ENCODE measurements around the gene OAF. TPM values are rescaled to one million over a fixed set of nuclear protein-coding genes. Genes with fewer than 3 reads are reported as not detected.
"Not testable (repeated sequence)": the region's sequence is repeated elsewhere in the genome, so short reads cannot be mapped to it uniquely, and the experiment has no call there.

OAF gene
- total and polyA plus RNA-seq, 5 donors: 21.6 to 57.1 (median 43.1) TPM

DNA sequence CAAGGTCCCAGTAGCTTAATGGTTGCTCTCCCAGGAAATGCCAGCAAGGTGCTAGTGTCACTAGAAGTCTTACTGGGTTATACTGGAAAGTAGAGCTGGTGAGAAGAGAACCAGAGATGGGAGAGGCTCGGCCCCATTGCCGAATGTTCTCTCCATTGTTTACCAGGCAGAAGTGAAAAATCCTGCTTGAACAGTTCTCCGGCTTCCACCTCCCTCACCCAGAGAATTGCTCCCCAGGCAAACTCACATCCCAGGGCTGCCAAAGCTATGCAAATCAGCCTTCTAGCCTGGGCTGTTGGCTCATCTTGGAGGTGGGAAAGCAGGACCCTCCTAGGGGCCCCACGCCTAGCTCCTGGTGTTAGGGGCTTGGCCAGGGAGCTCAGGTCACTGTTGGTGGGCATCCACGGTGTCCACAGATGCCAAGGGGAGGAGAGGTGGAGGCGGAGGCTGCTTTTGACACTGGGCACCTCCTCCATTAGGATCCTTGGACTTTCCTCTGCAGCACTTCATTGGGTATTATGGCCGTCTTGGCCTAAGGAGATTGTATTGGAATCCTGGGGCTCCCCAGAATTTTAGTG, 49.2 kb downstream of the OAF start:
- Histone ChIP-seq H3K27ac (ENCODE audit: low read length) (no peak overlapping the region), H3K4me3 (ENCODE audit: low read length) (no peak overlapping the region), H3K4me1 (ENCODE audit: control insufficient read depth, insufficient read depth, low read length) (peaks cover 2% of the 10 kb centered on the region), H3K9me3 (ENCODE audit: control insufficient read depth, low read length) (no peaks in the 10 kb centered on the region), H3K27me3 (ENCODE audit: control insufficient read depth, insufficient read depth) (no peaks in the 10 kb centered on the region)
- DNase-seq (no peak), ATAC-seq (no peak)
- WGBS: 88% methylated on average over 7 of the region's 7 CpGs
- intact Hi-C loops (cut with DNase I): no loop called here

DNA sequence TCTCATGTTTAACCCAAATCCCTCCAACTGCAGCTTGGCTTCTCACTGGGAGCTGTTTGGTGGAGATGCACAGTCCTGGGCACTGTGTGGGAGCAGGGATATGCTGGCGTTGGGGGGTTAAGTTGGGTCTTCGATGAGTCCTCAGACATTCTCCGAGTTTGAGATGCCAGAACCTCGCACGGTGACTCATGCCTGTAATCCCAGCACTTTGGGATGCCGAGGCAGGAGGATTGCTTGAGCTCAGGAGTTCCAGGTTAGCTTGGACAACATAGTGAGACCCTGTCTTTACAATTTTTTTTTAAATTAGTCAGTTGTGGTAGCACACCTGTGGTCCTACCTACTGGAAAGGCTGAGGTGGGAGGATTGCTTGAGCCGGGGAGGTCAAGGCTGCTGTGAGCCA, 49.8 kb downstream of the OAF start:
- ATAC-seq: no peak
- intact Hi-C loops (cut with DNase I): no loop called here
- no peak overlapping the region for H3K27ac ChIP-seq (ENCODE audit: low read length)
- H3K4me1 ChIP-seq (ENCODE audit: control insufficient read depth, insufficient read depth, low read length): peaks cover 2% of the 10 kb centered on the region
- DNase-seq: no peak
- no peak overlapping the region for H3K4me3 ChIP-seq (ENCODE audit: low read length)
- no peaks in the 10 kb centered on the region for H3K9me3 ChIP-seq (ENCODE audit: control insufficient read depth, low read length)
- no peaks in the 10 kb centered on the region for H3K27me3 ChIP-seq (ENCODE audit: control insufficient read depth, insufficient read depth)
- 87% methylated on average over 7 of the region's 7 CpGs for WGBS

DNA sequence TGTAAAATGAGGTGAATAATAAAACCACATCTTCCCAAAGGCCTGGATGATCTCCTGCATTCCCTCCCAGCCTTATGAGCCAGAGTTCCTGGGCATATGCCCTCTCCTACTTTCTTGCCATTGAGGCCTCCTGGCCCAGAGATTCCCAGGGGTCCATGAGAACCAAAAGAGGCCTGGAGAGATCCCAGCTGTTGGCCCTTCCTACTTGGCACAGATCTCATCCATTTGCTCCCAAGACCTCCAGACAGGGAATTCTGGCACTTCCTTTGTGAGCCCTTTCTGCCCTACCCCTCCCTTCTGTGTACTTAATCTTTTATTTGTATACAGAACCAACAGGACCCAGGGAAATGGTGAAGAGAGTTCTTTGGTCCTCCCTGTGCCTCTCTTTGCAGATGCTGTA, 50.5 kb downstream of the OAF start:
- intact Hi-C loops (cut with DNase I): no loop called here

DNA sequence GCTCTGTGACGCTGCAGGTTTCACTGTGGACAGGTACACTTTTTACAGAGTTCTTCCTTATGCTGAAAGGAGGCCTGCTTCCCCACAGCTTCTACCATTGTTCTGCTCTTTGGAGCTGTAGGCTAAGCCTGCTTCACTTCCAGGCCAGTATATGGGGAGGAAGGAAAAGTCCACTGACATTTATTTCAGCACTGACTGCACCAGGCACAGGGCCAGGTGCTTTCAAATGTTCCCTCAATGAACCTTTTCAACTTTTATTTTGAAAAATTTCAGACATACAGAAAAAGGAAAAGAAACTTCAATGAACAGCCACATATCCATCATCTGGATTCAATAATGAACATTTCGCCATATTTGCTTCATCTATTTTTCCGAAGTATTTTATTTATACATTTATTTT, 51.1 kb downstream of the OAF start:
- no peaks in the 10 kb centered on the region for H3K27me3 ChIP-seq (ENCODE audit: control insufficient read depth, insufficient read depth)
- H3K4me3 ChIP-seq (ENCODE audit: low read length): no peak overlapping the region
- ATAC-seq (no peak), DNase-seq (no peak)
- intact Hi-C loops (cut with DNase I): no loop called here
- 82% methylated on average over 3 of the region's 3 CpGs for WGBS
- H3K9me3 ChIP-seq (ENCODE audit: control insufficient read depth, low read length): no peaks in the 10 kb centered on the region
- no peaks in the 10 kb centered on the region for H3K4me1 ChIP-seq (ENCODE audit: control insufficient read depth, insufficient read depth, low read length)
- no peak overlapping the region for H3K27ac ChIP-seq (ENCODE audit: low read length)

More for the DNA sequence above, 50.5 kb downstream of the OAF start:
- Histone ChIP-seq H3K4me1 (ENCODE audit: control insufficient read depth, insufficient read depth, low read length) (peaks cover 2% of the 10 kb centered on the region), H3K27ac (ENCODE audit: low read length) (no peak overlapping the region), H3K9me3 (ENCODE audit: control insufficient read depth, low read length) (no peaks in the 10 kb centered on the region), H3K27me3 (ENCODE audit: control insufficient read depth, insufficient read depth) (no peaks in the 10 kb centered on the region), H3K4me3 (ENCODE audit: low read length) (no peak overlapping the region)
- DNase-seq: no peak
- ATAC-seq: peak in 1 of 2 donors; percentile 24

DNA sequence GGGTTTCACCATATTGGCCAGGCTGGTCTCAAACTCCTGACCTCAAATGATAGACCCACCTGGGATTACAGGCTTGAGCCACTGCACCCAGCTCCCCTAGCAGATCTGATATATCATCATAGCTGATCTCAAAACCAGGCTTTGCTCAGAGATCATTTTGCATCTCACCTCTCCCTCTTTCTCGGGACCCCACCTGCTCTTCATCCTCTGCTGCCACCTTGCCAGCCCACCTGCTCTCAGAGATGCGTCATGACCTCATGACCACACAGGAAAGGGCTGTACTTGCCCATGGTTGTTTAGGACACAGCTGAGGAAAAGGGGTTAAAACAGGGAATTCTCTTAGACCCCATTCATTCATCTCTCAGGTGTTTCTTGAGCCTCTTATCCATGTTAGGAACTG, 56.5 kb downstream of the OAF start:
- Histone ChIP-seq H3K9me3 (ENCODE audit: control insufficient read depth, low read length) (no peaks in the 10 kb centered on the region), H3K4me1 (ENCODE audit: control insufficient read depth, insufficient read depth, low read length) (no peaks in the 10 kb centered on the region), H3K4me3 (ENCODE audit: low read length) (no peak overlapping the region), H3K27ac (ENCODE audit: low read length) (no peak overlapping the region), H3K27me3 (ENCODE audit: control insufficient read depth, insufficient read depth) (no peaks in the 10 kb centered on the region)
- intact Hi-C loops (cut with DNase I): no loop called here
- 77% methylated on average over 2 of the region's 2 CpGs for WGBS
- DNase-seq (no peak), ATAC-seq (no peak)

DNA sequence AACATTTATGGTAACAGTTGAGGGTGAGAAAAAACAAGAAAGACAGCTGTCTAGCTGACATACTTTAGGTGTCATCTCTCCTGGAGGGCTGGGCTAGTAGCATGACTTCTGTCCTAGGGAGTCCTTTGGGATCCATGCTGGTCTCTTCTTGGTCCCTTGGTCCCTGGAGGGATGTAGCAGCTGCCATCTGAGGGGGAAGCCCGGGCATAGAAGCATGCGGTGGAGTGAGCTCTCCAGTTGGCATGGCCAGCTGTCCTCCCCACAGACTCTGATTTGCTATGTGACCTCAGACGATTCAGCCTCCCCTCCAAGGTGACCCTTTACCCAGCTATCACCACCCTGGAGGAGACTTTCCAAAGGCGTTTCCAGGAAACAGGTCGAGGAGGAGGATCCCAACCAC, 57.9 kb downstream of the OAF start:
- DNase-seq (no peak), ATAC-seq (no peak)
- 64% methylated on average over 5 of the region's 5 CpGs for WGBS
- no peaks in the 10 kb centered on the region for H3K27me3 ChIP-seq (ENCODE audit: control insufficient read depth, insufficient read depth)
- H3K4me1 ChIP-seq (ENCODE audit: control insufficient read depth, insufficient read depth, low read length): no peaks in the 10 kb centered on the region
- intact Hi-C loops (cut with DNase I): no loop called here
- H3K27ac ChIP-seq (ENCODE audit: low read length): no peak overlapping the region
- no peaks in the 10 kb centered on the region for H3K9me3 ChIP-seq (ENCODE audit: control insufficient read depth, low read length)
- H3K4me3 ChIP-seq (ENCODE audit: low read length): no peak overlapping the region

DNA sequence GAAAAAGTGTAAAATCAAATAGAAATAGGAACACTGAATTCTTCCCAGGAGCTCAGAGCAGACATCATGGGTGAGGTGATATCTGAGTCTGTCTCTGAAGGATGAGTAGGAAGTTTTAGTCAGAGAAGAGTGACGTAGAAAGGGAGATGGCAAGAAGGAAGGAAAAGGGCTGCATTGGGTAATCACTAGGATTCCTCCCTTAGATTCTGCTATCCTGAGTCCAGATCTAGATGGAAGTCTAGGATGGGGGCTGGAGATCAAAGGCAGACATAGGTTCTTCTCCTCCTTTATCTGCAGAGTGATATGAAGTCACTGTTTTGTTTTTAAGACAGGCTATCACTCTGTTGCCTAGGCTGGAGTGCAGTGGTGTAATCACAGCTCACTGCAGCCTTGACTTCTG, 59.6 kb downstream of the OAF start:
- Histone ChIP-seq H3K4me3 (ENCODE audit: low read length) (no peak overlapping the region), H3K27ac (ENCODE audit: low read length) (no peak overlapping the region), H3K4me1 (ENCODE audit: control insufficient read depth, insufficient read depth, low read length) (no peaks in the 10 kb centered on the region), H3K27me3 (ENCODE audit: control insufficient read depth, insufficient read depth) (no peaks in the 10 kb centered on the region), H3K9me3 (ENCODE audit: control insufficient read depth, low read length) (no peaks in the 10 kb centered on the region)
- DNase-seq (no peak), ATAC-seq (no peak)
- intact Hi-C loops (cut with DNase I): no loop called here
- WGBS: 65% methylated on average over 1 of the region's 1 CpG

DNA sequence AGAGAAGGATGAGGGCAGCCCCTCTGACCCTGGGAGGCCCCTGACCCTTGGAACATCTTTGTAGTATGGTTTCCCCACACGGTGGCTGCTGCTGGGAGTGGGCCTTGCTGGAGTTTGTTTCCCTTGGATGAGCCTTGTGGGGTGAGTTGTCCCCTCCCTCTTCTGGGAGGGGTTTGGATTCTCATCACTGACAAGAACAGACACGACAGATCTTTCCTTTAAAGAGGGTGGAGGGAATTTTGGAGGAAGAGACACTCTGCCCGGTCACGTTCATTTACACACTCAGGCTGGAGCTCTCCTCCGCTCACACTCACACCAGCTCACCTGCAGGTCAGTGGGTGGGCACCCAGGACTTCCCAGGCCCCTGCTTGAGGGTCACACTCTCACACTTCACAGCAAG, 60.8 kb downstream of the OAF start:
- 77% methylated on average over 5 of the region's 5 CpGs for WGBS
- no peaks in the 10 kb centered on the region for H3K4me1 ChIP-seq (ENCODE audit: control insufficient read depth, insufficient read depth, low read length)
- H3K27me3 ChIP-seq (ENCODE audit: control insufficient read depth, insufficient read depth): no peaks in the 10 kb centered on the region
- H3K4me3 ChIP-seq (ENCODE audit: low read length): no peak overlapping the region
- H3K9me3 ChIP-seq (ENCODE audit: control insufficient read depth, low read length): no peaks in the 10 kb centered on the region
- no peak overlapping the region for H3K27ac ChIP-seq (ENCODE audit: low read length)
- ATAC-seq (no peak), DNase-seq (no peak)
- intact Hi-C loops (cut with DNase I): no loop called here

DNA sequence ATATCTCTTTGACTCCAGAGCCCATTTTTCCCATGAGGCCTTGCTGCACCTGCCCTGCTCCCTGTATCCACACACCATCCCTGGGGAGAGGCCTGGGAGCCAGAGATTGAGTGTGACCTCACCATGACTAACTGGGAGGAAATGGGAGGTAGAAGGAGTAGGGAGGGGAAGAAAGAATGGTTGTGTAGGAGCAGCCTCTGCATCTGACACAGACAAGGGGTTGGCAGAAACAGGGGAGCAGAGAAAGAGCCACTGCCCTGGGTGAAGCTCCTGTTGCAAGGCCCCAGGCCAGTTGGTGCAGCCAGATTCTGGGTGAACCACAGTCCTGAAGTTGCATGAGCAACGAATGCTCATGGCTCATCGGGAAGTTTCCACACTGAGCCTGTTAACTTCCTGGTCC, 61.5 kb downstream of the OAF start:
- Histone ChIP-seq H3K27me3 (ENCODE audit: control insufficient read depth, insufficient read depth) (no peaks in the 10 kb centered on the region), H3K4me3 (ENCODE audit: low read length) (no peak overlapping the region), H3K4me1 (ENCODE audit: control insufficient read depth, insufficient read depth, low read length) (no peaks in the 10 kb centered on the region), H3K9me3 (ENCODE audit: control insufficient read depth, low read length) (no peaks in the 10 kb centered on the region), H3K27ac (ENCODE audit: low read length) (no peak overlapping the region)
- ATAC-seq (peak in 1 of 2 donors; percentile 74), DNase-seq (no peak)
- 87% methylated on average over 2 of the region's 2 CpGs for WGBS
- intact Hi-C loops (cut with DNase I): no loop called here

DNA sequence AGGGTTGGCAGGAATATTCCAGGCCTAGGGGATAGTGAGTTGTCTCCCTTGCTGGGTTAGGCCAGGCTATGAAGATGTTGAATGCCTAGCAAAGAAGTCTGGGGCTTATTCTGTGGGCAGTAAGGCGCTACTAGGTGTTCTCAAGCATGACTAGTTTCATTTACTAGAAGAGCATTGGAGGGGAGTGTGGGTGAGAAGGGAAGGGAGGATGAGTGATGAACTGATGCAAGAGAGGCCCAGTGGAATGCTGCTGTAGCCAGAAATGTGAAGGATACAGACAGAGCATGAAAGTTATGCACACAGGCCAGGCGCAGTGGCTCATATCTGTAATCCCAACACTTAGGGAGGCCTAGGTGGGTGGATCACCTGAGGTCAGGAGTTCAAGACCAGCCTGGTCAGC, 62.6 kb downstream of the OAF start:
- WGBS: 96% methylated on average over 2 of the region's 2 CpGs
- no peaks in the 10 kb centered on the region for H3K27me3 ChIP-seq (ENCODE audit: control insufficient read depth, insufficient read depth)
- H3K27ac ChIP-seq (ENCODE audit: low read length): no peak overlapping the region
- intact Hi-C loops (cut with DNase I): no loop called here
- ATAC-seq: no peak
- no peak for DNase-seq
- no peaks in the 10 kb centered on the region for H3K4me1 ChIP-seq (ENCODE audit: control insufficient read depth, insufficient read depth, low read length)
- no peaks in the 10 kb centered on the region for H3K9me3 ChIP-seq (ENCODE audit: control insufficient read depth, low read length)
- H3K4me3 ChIP-seq (ENCODE audit: low read length): no peak overlapping the region

DNA sequence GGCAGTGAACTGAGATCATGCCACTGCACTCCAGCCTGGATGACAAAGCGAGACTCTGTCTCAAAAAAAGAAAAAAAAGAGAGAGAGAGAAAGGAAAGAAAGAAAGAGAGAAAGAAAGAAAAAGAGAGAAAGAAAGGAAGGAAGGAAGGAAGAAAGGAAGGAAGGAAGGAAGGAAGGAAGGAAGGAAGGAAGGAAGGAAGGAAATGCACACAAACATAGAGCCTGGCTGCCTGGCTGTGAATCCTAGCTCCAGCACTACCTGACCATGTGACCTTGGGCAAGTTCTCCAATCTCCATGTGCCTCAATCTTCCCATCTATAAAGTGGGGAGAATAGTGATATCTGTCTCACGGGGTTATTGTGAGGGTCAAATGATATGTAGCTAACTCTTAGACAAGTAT, 63.1 kb downstream of the OAF start:
- DNase-seq; H3K4me3 ChIP-seq (ENCODE audit: low read length); H3K9me3 ChIP-seq (ENCODE audit: control insufficient read depth, low read length); intact Hi-C loops (cut with DNase I); H3K27me3 ChIP-seq (ENCODE audit: control insufficient read depth, insufficient read depth); H3K4me1 ChIP-seq (ENCODE audit: control insufficient read depth, insufficient read depth, low read length); ATAC-seq; H3K27ac ChIP-seq (ENCODE audit: low read length): not testable (repeated sequence)
- WGBS: 97% methylated on average over 2 of the region's 2 CpGs

DNA sequence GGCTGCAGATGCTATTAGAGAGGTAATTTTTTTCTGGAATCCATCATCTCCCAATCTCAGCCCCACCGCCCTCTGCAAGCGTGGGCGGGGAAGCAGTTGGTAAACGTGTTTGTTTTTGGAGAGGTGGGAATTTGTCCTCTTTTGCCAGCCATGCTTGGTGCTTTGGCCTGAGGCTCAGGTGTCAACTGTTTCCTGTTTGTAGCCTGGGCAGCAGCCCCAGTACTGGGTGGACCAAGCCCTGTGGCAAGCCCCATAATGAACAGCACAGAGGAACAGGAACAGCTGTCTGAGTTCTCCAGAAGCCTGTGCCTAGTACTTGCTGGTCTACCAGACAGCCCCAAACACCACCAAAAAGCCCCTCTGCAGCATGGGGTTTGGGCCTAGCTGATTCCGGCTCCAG, 68.7 kb downstream of the OAF start:
- Histone ChIP-seq H3K27me3 (ENCODE audit: control insufficient read depth, insufficient read depth) (no peaks in the 10 kb centered on the region), H3K4me3 (ENCODE audit: low read length) (no peak overlapping the region), H3K27ac (ENCODE audit: low read length) (no peak overlapping the region), H3K9me3 (ENCODE audit: control insufficient read depth, low read length) (no peaks in the 10 kb centered on the region), H3K4me1 (ENCODE audit: control insufficient read depth, insufficient read depth, low read length) (peaks cover 10% of the 10 kb centered on the region)
- intact Hi-C loops (cut with DNase I): no loop called here
- peak in 1 of 2 donors; percentile 15 for ATAC-seq
- no peak for DNase-seq
- 71% methylated on average over 5 of the region's 5 CpGs for WGBS
